Upper lobe of left lung (tissue), 4 donors: ENCODE measurements around the gene B3GLCT.

Source experiments
- POLR2A ChIP-seq, 4 donors: fragments of 450-650 bp; IDR thresholded peaks; one replicate each; pipeline ENCODE4 v1.5.1; 2016 to 2017; ENCODE audit warnings: antibody characterized with exemption in 4 of 4, mild to moderate bottlenecking in 2 of 4
- POLR2AphosphoS5 ChIP-seq, 2 donors: sonication (generic); formaldehyde crosslinking; IDR thresholded peaks; one replicate each; pipeline ENCODE4 v1.5.1; 2017; ENCODE audit warnings: antibody characterized with exemption in 2 of 2
- TF ChIP-seq, protein P1 (sequence below), 6 experiments: fragments of 450-650 bp in 4 of 6; fragments of 200-600 bp in 2 of 6; sonication (generic) in 2 of 6; IDR thresholded peaks; one replicate each; pipeline ENCODE4 v1.5.1; 2016 to 2019; ENCODE audit warnings: antibody characterized with exemption in 6 of 6

DNA sequence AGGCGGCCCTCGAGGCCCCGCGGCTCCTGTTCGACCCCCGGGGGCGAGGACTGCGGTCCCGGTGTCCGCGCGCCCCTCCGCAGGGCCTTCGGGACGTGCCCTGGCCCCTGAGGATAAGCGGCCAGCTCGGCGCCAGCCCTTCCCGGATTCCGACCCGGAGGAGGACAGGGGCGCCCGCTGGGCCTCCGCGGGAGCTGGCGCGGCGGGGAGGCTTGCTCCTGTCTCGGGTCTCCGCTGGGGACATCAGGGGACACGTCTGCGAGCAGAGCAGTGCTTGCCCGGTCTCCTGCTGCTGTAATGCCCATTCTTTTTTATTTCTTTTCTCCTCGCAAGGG lies 829 bp downstream of the B3GLCT start:
- TF ChIP-seq, protein P1, sequence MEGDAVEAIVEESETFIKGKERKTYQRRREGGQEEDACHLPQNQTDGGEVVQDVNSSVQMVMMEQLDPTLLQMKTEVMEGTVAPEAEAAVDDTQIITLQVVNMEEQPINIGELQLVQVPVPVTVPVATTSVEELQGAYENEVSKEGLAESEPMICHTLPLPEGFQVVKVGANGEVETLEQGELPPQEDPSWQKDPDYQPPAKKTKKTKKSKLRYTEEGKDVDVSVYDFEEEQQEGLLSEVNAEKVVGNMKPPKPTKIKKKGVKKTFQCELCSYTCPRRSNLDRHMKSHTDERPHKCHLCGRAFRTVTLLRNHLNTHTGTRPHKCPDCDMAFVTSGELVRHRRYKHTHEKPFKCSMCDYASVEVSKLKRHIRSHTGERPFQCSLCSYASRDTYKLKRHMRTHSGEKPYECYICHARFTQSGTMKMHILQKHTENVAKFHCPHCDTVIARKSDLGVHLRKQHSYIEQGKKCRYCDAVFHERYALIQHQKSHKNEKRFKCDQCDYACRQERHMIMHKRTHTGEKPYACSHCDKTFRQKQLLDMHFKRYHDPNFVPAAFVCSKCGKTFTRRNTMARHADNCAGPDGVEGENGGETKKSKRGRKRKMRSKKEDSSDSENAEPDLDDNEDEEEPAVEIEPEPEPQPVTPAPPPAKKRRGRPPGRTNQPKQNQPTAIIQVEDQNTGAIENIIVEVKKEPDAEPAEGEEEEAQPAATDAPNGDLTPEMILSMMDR (IDR thresholded peaks at IDR 0.05) = no peak
- no peak for TF ChIP-seq POLR2A (IDR thresholded peaks at IDR 0.05)
- TF ChIP-seq POLR2AphosphoS5 (IDR thresholded peaks at IDR 0.05) = no peak
